NCI-H510A treated with DMSO at 0.1 percent for 48 hours (cell line): Measurements from ENCODE around the gene ECM1.
A peak's percentile ranks its signal among the peaks of the same experiment; 100 is the strongest.

Experiments
- DNase-seq: peaks from one replicate; lab custom pipeline; 2025; lab: John Stamatoyannopoulos, UW

Gene ECM1

DNA sequence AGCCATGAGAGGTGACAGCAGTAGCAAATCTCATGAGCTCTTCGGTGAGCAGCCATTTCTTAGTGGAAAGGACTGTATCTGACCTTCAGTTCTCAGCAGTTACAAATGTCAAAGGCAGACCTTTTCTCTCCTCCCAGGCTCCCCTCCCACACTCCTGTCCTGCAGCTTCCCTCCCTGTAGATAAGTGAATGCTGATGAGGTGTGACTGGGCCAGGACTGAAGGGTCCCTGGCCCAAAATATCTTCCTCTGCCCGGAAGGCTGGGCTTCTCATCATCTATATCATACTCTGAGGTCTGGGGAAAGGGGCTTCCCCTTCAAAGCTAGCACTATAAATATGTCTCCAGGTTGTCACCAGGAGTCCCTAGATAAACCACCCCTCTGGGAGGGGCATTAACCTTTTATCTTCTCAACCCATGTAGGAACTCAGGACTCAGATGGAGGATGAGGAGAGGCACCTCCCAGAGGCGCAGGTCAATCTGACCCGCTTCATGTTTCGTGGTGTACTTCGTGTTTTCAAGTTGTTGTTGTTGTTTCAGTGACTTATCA, 37.6 kb downstream of the ECM1 start:
- DNase-seq = no peak

GRCh38 chr1:150546294-150546937, 38.5 kb downstream of the ECM1 start:
- DNase-seq = no peak

- no peak for DNase-seq
These were observed 40.4 kb downstream of the ECM1 start for GRCh38 chr1:150548324-150548631.

DNA sequence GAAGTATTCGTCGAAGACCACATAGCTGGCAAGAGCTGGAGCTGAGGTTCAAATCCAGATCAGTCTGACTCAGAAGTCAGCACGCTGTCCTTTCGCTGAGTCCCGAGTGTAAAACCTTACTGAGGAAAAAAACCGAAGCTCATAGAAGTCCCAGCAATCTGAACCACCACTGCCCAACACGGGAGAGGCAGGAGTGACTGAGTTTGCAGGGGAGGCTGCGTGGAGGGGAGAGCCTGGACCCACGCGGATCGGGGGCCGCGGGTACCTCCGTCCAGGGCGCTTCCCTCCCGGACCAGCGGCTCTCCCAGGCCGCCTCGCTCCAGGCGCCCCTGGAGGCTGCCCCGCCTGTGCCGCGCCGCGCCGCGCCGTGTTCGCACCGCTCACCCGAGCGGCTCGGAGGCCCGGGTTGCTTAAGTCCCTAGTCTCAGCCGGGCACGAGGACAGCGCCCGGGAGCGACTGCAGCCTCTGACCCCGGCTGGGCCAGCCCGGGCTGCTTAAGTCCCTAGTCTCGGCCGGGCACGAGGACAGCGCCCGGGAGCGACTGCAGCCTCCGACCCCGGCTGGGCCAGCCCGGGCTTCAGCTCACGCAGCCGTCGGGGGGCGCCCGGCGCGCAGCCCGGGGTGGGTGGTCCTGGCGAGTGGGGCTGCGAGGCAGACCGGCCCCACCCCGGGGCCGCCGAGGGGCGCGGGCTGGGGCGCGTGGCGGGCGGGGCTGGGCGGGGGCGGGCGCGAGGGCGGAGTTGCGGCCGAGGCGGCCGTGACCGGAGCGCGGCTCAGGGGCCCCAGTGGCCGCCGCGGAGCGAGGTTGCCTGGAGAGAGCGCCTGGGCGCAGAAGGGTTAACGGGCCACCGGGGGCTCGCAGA, 41.0 kb downstream of the ECM1 start, which contains the start of gene ADAMTSL4:
Gene ADAMTSL4 (plus strand): TSS at position 777 of the 864 bp plus-strand sequence. CDS start 2,881 bp downstream, outside the sequence.
- peak; percentile 13 for DNase-seq

- no peak for DNase-seq
These were observed 41.8 kb downstream of the ECM1 start for GRCh38 chr1:150549496-150550221.

GRCh38 chr1:150550222-150551050, 42.5 kb downstream of the ECM1 start:
- DNase-seq = no peak

GRCh38 chr1:150551051-150551783, 43.3 kb downstream of the ECM1 start:
- DNase-seq = no peak

DNA sequence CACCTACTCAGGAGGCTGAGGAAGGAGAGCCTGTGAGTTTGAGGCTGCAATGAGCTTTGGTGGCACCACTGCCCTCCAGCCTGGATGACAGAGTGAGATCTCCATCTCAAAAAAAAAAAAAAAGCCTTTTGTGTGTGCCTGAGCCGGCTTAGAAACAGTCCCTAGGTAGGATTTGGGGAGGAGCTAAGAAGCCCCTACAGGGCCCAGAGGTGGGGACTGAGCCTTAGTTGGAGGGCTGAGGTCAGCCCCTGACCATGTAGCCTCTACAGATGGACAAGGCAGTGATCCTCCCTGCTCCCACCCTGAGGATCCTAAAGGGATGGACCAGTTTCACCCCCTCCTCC, 43.8 kb downstream of the ECM1 start:
- no peak for DNase-seq

DNA sequence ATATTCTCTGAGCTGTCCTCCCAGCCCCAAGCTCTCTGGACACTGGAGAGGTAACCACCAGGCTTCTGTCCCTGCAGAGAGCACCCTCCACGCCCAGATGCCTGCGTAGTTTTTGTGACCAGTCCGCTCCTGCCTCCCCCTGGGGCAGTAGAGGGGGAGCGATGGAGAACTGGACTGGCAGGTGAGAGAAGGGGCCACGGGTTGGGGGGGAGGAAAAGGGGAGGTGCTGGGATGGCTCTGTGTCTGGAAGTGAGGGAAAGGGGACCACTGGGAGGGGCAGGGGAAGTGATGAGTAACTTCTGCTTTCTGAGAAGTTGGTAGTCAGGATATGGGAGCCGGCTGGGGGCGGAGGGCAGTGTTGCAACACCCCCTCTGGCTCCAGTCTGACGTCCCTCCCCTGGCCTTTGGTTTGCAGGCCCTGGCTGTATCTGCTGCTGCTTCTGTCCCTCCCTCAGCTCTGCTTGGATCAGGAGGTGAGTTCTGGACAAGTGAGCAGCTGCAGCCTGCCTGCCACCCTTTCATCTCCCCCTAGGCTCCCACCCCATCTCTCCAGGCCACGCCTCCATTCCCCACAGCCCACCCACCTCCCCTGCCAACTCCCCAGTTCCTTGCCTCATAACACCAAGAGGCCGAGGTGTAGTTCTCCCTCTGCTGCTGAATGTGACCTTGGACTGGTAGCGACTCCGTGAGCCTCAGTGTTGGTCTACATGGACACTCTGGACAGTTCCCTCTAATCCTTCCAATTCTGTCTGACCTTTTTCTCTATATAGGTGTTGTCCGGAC, 44.4 kb downstream of the ECM1 start:
- DNase-seq = no peak

DNA sequence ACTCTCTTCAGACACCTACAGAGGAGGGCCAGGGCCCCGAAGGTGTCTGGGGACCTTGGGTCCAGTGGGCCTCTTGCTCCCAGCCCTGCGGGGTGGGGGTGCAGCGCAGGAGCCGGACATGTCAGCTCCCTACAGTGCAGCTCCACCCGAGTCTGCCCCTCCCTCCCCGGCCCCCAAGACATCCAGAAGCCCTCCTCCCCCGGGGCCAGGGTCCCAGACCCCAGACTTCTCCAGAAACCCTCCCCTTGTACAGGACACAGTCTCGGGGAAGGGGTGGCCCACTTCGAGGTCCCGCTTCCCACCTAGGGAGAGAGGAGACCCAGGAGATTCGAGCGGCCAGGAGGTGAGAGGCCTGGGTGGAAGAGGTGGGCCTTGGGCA, 45.0 kb downstream of the ECM1 start:
- no peak for DNase-seq

GRCh38 chr1:150553392-150554085, 45.6 kb downstream of the ECM1 start:
- no peak for DNase-seq

DNA sequence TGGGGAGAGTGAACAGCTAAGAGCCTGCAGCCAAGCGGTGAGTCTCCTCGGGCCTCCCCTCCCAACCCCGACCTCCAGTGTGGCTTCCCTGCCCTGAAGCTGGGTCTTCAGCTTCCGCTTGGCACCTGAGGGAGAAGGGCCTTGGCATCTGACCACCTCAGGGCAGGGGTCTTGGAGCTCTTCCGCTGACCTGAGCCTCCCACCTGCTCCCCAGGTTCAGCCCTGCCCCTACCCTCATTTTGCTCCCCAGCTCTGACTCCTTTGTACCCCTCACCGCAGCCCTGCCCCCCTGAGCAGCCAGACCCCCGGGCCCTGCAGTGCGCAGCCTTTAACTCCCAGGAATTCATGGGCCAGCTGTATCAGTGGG, 46.2 kb downstream of the ECM1 start:
- no peak for DNase-seq

DNA sequence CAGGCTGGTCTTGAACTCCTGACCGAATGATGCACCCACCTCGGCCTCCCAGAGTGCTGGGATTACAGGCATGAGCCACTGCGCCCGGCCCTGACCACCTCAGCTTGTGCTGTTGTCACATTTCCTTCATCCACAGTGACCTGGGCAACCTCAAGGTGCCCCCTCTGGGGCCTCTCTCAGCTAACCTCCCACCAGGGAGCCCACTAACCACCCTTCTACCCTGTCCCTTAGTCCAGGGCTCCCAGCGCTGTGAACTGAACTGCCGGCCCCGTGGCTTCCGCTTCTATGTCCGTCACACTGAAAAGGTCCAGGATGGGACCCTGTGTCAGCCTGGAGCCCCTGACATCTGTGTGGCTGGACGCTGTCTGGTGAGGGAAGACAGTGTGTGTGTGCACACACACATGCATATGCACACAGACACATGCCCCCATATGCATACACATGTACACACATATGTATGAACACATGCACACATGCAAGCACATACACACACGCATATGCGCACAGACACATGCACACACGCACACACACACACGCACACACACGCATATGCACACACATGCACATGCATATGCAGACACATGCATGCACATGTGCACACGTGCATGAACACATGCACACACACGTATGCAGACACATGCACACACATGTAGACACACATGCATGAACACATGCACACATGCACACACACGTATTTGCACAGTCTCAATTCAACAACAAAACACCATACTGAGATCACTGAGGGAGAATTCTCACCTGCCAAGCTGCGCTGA, 47.5 kb downstream of the ECM1 start:
- DNase-seq = no peak

DNA sequence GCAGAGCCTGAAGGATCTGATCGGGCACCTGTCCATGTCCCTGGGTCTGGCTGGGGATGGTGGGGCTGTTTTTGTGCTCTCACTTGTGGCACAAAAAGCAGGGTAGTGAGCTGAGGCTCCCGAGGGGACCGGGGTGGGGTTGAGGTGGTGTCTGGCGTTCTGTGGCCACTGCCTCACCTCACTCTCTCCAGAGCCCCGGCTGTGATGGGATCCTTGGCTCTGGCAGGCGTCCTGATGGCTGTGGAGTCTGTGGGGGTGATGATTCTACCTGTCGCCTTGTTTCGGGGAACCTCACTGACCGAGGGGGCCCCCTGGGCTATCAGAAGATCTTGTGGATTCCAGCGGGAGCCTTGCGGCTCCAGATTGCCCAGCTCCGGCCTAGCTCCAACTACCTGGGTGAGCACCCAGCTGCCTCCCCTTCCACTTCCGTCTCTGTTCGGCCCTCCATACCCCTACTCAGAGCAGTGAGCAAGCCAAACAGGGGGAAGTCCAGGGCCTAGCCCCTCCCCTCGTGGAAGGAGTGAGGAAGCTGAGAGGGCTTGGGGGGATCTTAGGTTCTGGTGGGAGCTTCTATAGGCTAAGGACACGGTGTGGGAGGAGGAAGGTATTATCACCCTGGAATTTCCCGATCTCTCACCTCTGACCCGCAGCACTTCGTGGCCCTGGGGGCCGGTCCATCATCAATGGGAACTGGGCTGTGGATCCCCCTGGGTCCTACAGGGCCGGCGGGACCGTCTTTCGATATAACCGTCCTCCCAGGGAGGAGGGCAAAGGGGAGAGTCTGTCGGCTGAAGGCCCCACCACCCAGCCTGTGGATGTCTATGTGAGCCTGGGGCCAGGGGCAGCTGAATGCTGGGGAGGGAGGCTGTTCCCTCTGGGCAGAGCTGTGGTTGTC, 48.3 kb downstream of the ECM1 start:
- DNase-seq = no peak

DNA sequence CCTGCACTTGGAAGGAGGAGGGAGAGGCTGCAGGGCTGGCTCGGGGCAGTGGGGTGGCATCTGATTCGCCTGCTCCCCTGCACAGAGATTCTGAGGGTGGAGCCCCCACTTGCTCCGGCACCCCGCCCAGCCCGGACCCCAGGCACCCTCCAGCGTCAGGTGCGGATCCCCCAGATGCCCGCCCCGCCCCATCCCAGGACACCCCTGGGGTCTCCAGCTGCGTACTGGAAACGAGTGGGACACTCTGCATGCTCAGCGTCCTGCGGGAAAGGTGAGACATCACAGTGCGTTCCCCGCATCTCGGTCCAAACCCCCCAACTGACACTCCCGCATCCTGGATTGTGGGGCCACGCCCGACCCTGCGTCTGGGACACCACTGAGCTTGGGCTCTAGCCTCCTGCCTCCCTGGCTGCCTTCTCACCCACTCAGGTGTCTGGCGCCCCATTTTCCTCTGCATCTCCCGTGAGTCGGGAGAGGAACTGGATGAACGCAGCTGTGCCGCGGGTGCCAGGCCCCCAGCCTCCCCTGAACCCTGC, 49.2 kb downstream of the ECM1 start:
- no peak for DNase-seq

- DNase-seq = no peak
These were observed 49.9 kb downstream of the ECM1 start for GRCh38 chr1:150557813-150558212.

DNA sequence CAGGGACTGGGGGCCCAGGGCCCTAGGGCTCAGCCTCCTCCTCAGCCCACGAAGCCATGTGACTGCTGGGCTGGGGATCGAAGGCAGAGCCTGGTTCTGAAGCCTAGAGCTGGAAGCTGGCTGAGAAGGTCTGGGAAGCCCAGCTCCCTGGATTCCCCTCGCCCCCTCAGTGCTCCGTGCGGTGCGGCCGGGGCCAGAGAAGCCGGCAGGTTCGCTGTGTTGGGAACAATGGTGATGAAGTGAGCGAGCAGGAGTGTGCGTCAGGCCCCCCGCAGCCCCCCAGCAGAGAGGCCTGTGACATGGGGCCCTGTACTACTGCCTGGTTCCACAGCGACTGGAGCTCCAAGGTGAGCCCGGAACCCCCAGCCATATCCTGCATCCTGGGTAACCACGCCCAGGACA, 50.4 kb downstream of the ECM1 start:
- DNase-seq = no peak
